ENCODE data around the gene NLRX1.
"Not testable (repeated sequence)": the region's sequence is repeated elsewhere in the genome, so short reads cannot be mapped to it uniquely, and the experiment has no call there.

The NLRX1 gene

DNA sequence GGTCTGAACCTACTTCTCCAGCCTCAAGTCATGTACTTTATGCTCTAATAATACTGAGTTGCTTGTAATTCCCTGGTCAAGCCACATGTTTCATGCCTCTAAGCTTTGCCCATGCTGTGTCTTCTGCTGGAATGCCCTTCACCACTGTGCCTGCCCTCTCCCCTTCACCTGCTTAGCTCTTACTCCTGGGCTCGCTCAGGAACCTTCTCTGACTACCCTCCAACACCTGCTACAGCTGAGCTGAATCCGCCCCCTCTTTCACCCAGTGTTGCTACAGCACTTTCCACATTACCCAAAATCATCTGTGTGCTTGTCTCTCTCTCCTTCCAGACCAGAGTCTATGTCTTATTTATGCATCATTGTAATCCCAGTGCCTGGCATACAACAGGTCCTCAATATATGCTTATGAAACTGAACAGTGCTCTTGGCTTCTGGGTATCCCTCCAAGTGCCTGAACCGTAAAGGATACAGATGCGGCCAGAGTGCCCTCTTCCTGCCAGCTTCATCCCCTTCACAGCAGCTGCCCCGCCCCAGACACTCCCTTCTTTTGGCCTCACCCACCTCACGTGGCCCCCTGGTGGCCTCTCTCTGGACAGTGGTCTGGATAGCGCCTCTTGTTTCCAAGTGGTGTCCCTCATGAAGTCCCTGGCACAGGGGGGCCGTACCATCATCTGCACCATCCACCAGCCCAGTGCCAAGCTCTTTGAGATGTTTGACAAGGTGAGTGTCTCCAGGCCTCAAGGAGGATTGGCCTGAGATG is 12.6 kb upstream of the NLRX1 start:
- DNase-seq = peak; percentile 41

DNA sequence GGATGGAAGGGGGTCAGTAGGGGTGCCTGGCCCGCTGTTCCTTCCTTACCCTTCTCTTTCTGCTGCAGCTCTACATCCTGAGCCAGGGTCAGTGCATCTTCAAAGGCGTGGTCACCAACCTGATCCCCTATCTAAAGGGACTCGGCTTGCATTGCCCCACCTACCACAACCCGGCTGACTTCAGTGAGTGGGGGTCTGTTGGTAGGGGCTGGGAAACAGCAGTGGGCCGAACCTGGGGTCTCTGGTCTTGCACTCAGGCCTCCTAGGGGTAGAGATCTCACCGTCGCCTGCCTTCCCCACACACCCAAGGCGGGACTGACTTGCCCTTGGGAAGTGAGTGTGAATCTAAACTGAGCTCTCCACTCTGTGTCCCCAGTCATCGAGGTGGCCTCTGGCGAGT is 12.0 kb upstream of the NLRX1 start:
- no peak for DNase-seq

- DNase-seq = peak; percentile 17
Measured at GRCh38 chr11:119157063-119157462, 11.5 kb upstream of the NLRX1 start.

DNA sequence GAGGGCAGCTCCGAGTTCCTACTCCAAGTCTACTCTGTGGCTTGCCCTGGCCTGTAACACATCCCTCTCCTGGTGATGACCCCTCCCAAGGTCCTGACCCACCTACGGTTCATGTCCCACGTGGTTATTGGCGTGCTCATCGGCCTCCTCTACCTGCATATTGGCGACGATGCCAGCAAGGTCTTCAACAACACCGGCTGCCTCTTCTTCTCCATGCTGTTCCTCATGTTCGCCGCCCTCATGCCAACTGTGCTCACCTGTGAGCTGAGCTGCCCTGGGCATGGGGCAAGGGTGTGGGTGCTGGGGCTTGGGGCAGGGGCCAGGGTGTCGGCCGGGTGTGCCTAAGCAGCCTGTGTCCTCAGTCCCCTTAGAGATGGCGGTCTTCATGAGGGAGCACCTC is 10.1 kb upstream of the NLRX1 start:
- no peak for DNase-seq

GRCh38 chr11:119160151-119160550 is 8.4 kb upstream of the NLRX1 start:
- DNase-seq = no peak

GRCh38 chr11:119161871-119162270 is 6.7 kb upstream of the NLRX1 start:
- no peak for DNase-seq

GRCh38 chr11:119166368-119167076 is 2.0 kb upstream of the NLRX1 start:
- no peak for DNase-seq

- DNase-seq = not testable (repeated sequence)
Measured at GRCh38 chr11:119167077-119167458, 1.5 kb upstream of the NLRX1 start.

DNA sequence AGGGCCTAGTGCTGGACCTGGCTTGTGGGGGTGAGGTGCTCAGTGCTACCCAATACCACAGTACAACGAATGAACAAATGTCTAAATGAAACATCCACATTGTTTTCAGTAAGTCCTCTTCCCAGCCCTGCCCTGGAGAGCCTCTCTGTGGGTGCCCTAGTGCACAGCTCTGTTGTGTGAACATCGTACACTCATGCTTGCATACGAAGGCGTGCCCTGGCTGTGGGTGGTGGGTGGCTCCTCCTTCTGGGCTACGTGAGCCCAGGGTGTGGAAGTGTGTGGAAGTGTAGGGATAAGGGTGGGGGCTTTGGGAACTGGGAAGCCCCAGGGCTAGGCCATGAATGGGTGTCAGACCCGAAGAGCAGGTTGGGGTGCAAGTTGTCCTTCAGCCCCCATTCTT is 592 bp upstream of the NLRX1 start:
- DNase-seq = no peak

GRCh38 chr11:119169282-119169719 is 776 bp downstream of the NLRX1 start:
- peak; percentile 54 for DNase-seq

- no peak for DNase-seq
Measured at GRCh38 chr11:119172513-119172912, 4.0 kb downstream of the NLRX1 start.

- DNase-seq = no peak
Measured at GRCh38 chr11:119173453-119173852, 4.9 kb downstream of the NLRX1 start.

DNA sequence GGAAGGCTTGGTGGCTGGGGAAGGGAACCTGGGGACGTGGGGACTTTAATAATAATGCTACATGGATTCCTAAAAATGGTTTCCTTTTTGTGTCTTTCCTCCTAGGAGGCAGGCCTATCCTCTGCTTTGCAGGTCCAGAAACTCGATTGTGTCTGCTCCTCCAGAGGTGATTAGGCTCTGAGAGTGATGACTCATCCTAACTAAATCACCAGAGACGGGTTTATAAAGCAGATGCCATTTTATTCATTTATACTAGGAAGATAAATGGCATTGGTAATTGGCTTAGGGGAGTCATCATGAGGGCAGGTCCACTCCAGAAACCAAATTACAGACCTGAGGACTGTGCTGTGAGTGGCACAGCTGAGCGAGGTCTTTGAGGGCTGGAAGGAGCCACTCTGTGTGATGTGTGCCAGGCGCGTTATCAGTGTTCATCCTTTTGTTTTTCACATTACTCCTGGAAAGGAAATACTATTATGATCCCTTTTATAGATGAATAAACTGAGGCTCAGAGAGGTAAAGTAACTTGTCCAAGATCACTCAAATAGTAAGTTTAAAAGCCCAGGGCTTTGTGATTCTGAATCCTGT is 7.1 kb downstream of the NLRX1 start:
- DNase-seq = peak; percentile 82

DNA sequence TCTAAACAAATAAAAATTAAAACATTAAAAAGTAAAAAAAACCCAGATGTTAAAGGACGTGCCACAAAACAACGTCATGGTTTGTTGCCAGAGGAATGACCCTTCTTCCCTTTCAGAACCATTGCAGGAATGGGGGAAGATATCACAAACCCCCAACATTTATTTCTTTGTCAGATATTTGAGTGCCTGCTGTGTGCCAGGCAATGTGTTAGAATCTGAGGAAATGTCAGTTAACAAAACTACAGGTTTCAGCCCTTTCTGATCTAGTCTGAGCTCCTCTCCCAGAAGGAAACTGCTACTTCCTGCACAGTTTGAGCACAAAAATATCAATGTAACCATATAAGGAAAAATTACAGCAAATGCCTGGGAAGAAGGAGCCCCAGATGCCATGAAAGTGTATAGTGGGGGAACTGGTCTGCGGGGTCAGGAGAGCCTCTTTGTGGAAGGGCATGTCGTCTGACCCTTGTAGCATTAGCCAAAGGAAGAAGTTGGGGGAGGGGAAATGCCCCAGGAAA is 9.7 kb downstream of the NLRX1 start:
- no peak for DNase-seq

GRCh38 chr11:119179342-119179741 is 10.8 kb downstream of the NLRX1 start:
- DNase-seq = no peak

DNA sequence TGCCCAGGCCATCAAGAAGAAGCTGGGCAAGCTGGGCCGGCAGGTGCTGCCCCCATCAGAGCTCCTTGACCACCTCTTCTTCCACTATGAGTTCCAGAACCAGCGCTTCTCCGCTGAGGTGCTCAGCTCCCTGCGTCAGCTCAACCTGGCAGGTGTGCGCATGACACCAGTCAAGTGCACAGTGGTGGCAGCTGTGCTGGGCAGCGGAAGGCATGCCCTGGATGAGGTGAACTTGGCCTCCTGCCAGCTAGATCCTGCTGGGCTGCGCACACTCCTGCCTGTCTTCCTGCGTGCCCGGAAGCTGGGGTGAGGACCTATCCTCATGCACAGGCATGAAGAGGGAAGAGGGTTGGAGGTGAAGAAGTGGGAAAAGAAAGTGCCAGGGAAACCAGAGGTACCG is 11.5 kb downstream of the NLRX1 start:
- peak; percentile 96 for DNase-seq

DNA sequence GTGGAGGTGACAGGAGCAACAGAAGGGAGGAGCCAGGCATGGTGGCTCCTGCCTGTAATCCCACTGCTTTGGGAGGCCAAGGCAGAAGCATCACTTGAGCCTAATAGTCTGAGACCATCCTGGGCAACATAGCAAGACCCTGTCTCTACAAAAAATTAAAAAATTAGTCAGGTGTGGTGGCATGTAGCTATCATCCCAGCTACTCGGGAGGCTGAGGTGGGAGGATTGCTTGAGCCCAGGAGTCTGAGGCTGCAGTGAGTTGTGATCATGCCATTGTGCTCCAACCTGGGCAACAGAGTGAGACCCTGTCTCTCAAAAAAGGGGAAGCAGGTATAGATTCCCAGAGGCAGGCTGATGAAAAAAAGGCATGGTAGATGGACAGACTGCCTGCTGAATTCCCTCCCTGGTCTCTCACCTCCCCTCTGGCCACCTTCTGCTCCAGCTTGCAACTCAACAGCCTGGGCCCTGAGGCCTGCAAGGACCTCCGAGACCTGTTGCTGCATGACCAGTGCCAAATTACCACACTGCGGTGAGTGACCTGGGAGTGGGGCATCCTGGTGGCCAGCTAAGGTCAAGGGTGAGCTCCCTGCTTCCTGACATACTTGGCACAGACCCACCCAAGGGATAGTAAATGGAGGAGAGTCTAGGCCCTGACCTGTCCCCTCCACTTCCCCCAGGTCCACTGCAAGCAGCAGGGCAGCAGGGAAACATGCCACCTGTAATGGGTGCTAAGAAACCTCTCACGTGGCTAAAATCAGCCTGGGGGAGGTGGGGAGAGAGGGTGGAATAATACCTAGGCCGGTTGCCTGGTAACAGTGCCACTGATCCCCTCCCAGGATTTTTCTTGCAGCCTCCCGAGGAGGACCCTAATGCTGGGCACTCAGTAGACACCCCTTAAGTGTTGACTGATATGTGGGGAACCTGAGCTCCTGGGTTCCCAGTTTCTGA is 12.5 kb downstream of the NLRX1 start:
- DNase-seq = no peak

GRCh38 chr11:119181677-119182412 is 13.3 kb downstream of the NLRX1 start:
- peak; percentile 60 for DNase-seq

GRCh38 chr11:119184399-119184798 is 15.9 kb downstream of the NLRX1 start:
- not testable (repeated sequence) for DNase-seq

DNA sequence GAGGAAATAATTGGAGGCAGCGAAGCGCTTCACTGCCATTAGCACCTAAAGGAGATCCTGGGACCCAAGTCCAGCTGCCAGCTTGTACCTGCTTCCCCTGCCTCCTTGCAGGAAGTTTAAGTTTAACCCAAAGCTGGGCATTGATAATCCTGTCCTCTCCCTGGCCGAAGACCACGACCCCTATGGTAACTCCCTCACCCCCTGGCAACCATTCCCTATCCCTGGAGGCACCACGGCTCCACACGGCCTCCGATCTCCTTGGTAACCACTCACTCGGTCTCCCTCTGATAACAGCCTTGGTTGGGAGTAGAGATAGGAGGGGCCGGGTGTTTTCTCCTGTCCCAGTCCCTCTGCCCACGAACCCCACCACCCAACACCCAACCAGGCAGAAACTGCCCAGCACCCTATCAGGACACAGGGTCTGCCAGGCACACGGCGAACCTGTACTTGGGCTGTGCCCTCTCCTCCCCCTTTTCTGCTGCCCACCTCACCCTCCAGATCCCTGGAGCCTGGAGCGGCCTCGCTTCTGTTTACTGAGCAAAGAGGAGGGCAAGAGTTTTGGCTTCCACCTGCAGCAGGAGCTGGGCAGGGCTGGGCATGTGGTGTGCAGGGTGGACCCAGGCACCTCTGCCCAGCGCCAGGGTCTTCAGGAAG is 17.6 kb downstream of the NLRX1 start:
- DNase-seq = peak; percentile 31

GRCh38 chr11:119187123-119187892 is 18.8 kb downstream of the NLRX1 start:
- DNase-seq = no peak
